ENCODE results near the gene SLC27A1.
"Not testable (repeated sequence)": the region's sequence is repeated elsewhere in the genome, so short reads cannot be mapped to it uniquely, and the experiment has no call there.

The SLC27A1 gene

DNA sequence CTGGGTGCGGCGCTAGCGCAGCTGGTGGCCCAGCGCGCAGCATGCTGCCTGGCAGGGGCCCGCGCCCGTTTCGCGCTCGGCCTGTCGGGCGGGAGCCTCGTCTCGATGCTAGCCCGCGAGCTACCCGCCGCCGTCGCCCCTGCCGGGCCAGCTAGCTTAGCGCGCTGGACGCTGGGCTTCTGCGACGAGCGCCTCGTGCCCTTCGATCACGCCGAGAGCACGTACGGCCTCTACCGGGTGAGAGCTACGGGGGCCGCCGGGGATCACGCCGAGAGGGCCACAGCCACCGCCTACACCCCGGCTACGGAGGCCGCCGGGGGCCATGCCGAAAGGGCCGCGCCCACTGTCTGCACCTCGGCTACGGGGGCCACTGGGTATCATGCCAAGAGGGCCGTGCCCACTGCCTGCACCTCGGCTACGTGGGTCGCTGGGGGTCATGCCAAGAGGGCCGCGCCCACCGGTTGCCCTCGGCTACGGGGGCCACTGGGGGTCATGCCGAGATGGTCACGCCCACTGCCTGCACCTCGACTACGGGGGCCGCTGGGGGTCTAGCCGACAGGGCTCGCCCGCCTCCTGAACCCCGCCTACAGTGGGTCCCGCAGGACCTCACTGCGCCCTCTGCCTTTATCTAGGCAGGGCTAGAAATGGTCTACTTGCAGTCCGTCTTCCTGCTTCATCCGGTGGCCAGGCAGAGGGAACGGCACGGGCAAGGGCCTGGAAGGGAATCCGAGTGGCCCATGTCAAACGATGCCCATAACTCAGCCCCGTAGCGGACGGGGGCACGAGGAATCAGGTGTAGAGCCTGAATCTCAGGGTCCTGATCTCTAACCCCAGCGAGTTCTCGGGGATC, 41.6 kb downstream of the SLC27A1 start:
- peak overlapping the region; percentile 99 for H3K27ac ChIP-seq
- TF ChIP-seq, protein P1, sequence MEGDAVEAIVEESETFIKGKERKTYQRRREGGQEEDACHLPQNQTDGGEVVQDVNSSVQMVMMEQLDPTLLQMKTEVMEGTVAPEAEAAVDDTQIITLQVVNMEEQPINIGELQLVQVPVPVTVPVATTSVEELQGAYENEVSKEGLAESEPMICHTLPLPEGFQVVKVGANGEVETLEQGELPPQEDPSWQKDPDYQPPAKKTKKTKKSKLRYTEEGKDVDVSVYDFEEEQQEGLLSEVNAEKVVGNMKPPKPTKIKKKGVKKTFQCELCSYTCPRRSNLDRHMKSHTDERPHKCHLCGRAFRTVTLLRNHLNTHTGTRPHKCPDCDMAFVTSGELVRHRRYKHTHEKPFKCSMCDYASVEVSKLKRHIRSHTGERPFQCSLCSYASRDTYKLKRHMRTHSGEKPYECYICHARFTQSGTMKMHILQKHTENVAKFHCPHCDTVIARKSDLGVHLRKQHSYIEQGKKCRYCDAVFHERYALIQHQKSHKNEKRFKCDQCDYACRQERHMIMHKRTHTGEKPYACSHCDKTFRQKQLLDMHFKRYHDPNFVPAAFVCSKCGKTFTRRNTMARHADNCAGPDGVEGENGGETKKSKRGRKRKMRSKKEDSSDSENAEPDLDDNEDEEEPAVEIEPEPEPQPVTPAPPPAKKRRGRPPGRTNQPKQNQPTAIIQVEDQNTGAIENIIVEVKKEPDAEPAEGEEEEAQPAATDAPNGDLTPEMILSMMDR (conservative IDR thresholded peaks at IDR 0.05): peak; percentile 36

DNA sequence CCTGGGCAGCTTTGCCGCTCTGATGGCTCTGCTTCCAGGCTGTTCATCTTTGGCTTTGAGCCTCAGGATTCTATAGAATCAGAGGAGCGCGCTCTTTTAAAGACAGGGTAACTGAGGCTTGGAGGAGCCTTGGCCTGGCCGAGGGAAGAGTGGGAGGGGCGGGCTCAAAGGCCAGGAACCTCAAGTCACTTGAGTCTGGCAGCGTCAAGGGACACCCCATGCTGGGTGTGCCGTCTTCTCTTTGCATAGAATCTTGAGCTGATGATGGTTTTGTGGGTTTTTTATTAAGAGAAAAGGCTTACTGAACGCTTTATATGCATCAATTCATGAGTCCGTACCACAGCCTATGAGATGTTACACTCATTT, 42.2 kb downstream of the SLC27A1 start:
- TF ChIP-seq, protein P1 (conservative IDR thresholded peaks at IDR 0.05): no peak
- peak overlapping the region; percentile 99 for H3K27ac ChIP-seq

DNA sequence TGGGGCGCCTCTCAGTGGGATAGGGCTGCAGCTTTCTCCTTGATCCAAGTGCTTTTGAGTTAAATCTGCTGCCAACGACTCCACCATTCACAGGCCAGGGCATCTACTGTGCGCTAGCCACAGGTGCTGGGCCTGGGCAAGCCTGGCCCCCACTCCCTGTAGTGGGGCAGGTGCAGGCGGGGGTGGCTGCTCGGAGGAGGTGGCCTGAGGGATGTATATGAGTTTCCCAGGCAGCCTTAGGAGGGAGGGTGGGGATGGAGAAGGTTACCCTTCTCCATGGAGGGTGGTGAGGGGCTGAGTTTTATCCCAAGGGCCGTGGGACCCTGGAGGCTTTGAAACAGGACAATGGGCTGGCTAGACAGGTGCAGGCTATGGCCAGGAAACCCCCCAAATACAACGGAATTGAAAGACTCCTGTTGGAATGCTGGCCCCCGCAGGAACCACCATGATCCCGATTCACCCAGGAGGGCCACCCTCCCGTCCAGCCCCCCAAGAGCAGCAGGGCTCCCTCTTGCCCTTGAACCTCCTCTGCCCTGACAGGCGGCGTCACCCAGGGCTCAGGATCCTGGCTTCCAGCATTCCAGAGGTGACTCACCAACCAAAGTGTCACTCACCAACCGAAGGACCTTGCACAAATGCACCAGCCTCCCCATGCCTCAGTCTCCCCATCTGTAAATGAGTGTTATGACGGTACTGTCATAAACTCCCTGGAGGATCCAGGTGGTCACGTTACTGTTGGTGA, 45.3 kb downstream of the SLC27A1 start:
- TF ChIP-seq, protein P1 (conservative IDR thresholded peaks at IDR 0.05): no peak
- no peak overlapping the region for H3K27ac ChIP-seq

DNA sequence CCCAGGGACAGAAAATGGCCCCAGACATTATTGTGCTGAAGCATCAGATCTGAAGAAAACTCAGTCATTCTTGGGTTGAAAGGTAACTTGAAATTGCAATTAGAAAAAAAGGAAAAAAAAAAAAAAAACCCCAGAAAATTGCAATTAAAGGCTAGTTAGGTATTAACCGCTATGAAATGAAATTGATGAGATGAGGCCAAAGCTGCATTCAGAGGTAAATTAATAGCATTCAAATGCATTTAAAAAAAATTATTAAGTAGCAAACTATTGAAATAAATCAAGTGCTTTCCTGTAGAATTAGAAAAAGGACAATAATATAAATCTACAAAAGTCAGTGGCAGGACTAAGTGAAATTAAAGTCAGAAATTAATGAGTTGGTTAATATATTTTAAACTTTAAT, 47.6 kb downstream of the SLC27A1 start:
- TF ChIP-seq, protein P1 (conservative IDR thresholded peaks at IDR 0.05): no peak
- H3K27ac ChIP-seq: no peak overlapping the region

DNA sequence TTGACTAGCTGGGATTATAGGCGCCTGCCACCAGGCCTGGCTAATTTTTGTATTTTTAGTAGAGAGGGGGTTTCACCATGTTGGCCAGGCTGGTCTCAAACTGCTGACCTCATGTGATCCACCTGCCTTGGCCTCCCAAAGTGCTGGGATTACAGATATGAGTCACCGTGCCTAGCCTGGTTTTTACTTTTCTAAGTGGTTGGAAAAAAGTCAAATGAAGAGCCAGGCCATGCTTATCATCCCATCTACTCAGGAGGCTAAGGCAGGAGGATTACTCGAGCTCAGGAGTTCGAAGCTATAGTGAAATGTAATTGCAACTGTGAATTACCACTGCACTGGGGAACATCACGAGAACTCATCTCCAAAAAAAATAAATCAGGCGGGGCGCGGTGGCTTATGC, 48.3 kb downstream of the SLC27A1 start:
- H3K27ac ChIP-seq: not testable (repeated sequence)

DNA sequence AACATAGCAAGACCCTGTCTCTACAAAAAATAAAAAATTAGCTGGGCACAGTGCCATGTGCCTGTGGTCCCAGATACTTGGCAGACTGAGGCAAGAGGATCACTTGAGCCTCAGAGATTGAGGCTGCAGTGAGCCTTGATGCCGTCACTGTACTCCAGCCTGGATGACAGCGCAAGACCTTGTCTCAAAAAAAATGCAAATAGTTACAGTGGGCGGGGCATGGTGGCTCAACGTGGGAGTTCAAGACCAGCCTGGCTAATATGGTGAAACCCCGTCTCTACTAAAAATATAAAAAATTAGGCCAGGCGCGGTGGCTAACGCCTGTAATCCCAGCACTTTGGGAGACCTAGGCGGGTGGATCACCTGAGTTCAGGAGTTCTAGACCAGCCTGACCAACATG, 49.6 kb downstream of the SLC27A1 start:
- TF ChIP-seq, protein P1 (conservative IDR thresholded peaks at IDR 0.05): no peak
- H3K27ac ChIP-seq: no peak overlapping the region

DNA sequence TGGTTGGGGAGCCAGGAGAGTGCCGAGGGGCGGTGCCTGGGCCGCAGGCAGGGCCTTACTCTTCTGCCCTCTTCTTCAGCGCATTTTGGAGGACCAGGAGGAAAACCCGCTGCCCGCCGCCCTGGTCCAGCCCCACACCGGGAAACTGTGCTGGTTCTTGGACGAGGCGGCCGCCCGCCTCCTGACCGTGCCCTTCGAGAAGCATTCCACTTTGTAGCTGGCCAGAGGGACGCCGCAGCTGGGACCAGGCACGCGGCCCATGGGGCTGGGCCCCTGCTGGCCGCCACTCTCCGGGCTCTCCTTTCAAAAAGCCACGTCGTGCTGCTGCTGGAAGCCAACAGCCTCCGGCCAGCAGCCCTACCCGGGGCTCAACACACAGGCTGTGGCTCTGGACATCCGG, 50.5 kb downstream of the SLC27A1 start:
- H3K27ac ChIP-seq: no peak overlapping the region
- TF ChIP-seq, protein P1 (conservative IDR thresholded peaks at IDR 0.05): no peak

Data from VCaP (cell line).